ENCODE data around the gene DLD. TPM values are rescaled to one million over a fixed set of nuclear protein-coding genes. Genes with fewer than 3 reads are reported as not detected.

DLD gene
- total and polyA plus RNA-seq, 5 experiments from 2014 or later: 50.3 to 72.1 (median 70.1) TPM

GRCh38 chr7:107856806-107857540 lies 34.0 kb upstream of the DLD start:
- H3K4me1 Mint-ChIP-seq: peaks cover 17 to 40% (median 33%) of the 10 kb centered on the region in 4 donors
- POLR2A ChIA-PET: interaction anchor here (0.5 to 2.3 kb wide), 6 partner anchors 13 to 113 kb away, joined by 4 to 23 read pairs (median 5); partner anchors contain the start of gene CBLL1
- peak; percentile 85 to 88 for ATAC-seq
- peak overlapping the region; percentile 26 to 72 (median 53) for H3K4me3 Mint-ChIP-seq
- H3K27me3 Mint-ChIP-seq: no peaks in the 10 kb centered on the region
- DNase-seq: peak in 4 of 10 donors; percentile 6 to 36 (median 33)
- H3K36me3 Mint-ChIP-seq: peaks cover 0 to under 1% (median 0%) of the 10 kb centered on the region in 3 donors
- H3K27ac Mint-ChIP-seq: peak overlapping the region; percentile 77 to 93 (median 87)
- no peaks in the 10 kb centered on the region for H3K9me3 Mint-ChIP-seq

- no peaks in the 10 kb centered on the region for H3K36me3 Mint-ChIP-seq
- no peaks in the 10 kb centered on the region for H3K27me3 Mint-ChIP-seq
- H3K4me3 Mint-ChIP-seq: peak overlapping the region; percentile 26 to 72 (median 48)
- H3K9me3 Mint-ChIP-seq: no peaks in the 10 kb centered on the region
- H3K4me1 Mint-ChIP-seq: peaks cover 17 to 40% (median 33%) of the 10 kb centered on the region in 4 donors
- H3K27ac Mint-ChIP-seq: peak overlapping the region; percentile 77 to 93 (median 87)
- POLR2A ChIA-PET: interaction anchor here (0.9 to 2.3 kb wide), 5 partner anchors 12 to 114 kb away, joined by 4 to 23 read pairs (median 5); partner anchors contain the start of gene CBLL1
- DNase-seq (peak in 1 of 10 donors; percentile 1), ATAC-seq (peak in 1 of 2 donors; percentile 23)
These were observed 33.5 kb upstream of the DLD start for GRCh38 chr7:107857541-107857912.

GRCh38 chr7:107858280-107858679 lies 32.7 kb upstream of the DLD start:
- ATAC-seq (no peak), DNase-seq (no peak)
- H3K9me3 Mint-ChIP-seq: no peaks in the 10 kb centered on the region
- peak overlapping the region in 9 of 10 donors; percentile 46 to 93 (median 85) for H3K27ac Mint-ChIP-seq
- H3K27me3 Mint-ChIP-seq: no peaks in the 10 kb centered on the region
- no peaks in the 10 kb centered on the region for H3K36me3 Mint-ChIP-seq
- H3K4me3 Mint-ChIP-seq: peak overlapping the region in 8 of 10 donors; percentile 21 to 68 (median 42)
- peaks cover 17 to 40% (median 33%) of the 10 kb centered on the region in 4 donors for H3K4me1 Mint-ChIP-seq
- POLR2A ChIA-PET: interaction anchor here (1.7 to 2.3 kb wide), 4 partner anchors 11 to 115 kb away, joined by 5 to 23 read pairs (median 6); partner anchors contain the start of gene CBLL1

GRCh38 chr7:107860279-107860961 lies 30.6 kb upstream of the DLD start:
- POLR2A ChIA-PET: no interaction called here
- Mint-ChIP-seq H3K4me3 (no peak overlapping the region), H3K36me3 (no peaks in the 10 kb centered on the region), H3K9me3 (no peaks in the 10 kb centered on the region), H3K27me3 (no peaks in the 10 kb centered on the region), H3K4me1 (peaks cover 19 to 40% (median 30%) of the 10 kb centered on the region in 4 donors), H3K27ac (no peak overlapping the region)
- no peak for ATAC-seq
- no peak for DNase-seq

- ATAC-seq (no peak), DNase-seq (no peak)
- H3K27me3 Mint-ChIP-seq: no peaks in the 10 kb centered on the region
- POLR2A ChIA-PET: no interaction called here
- no peaks in the 10 kb centered on the region for H3K36me3 Mint-ChIP-seq
- peak overlapping the region in 2 of 10 donors; percentile 12 to 71 for H3K27ac Mint-ChIP-seq
- no peak overlapping the region for H3K4me3 Mint-ChIP-seq
- H3K9me3 Mint-ChIP-seq: no peaks in the 10 kb centered on the region
- peaks cover 19 to 45% (median 31%) of the 10 kb centered on the region in 4 donors for H3K4me1 Mint-ChIP-seq
These were observed 29.9 kb upstream of the DLD start for GRCh38 chr7:107860981-107861652.

- ATAC-seq (no peak), DNase-seq (no peak)
These were observed 24.8 kb upstream of the DLD start for GRCh38 chr7:107865956-107866775.

GRCh38 chr7:107867858-107868466 lies 23.0 kb upstream of the DLD start:
- Mint-ChIP-seq H3K4me1 (peaks cover 5 to 14% (median 10%) of the 10 kb centered on the region in 4 donors), H3K36me3 (no peaks in the 10 kb centered on the region)

More at GRCh38 chr7:107865956-107866775, 24.8 kb upstream of the DLD start:
- Mint-ChIP-seq H3K36me3 (no peaks in the 10 kb centered on the region), H3K4me3 (no peak overlapping the region), H3K4me1 (peaks cover 5 to 14% (median 10%) of the 10 kb centered on the region in 4 donors), H3K9me3 (no peaks in the 10 kb centered on the region), H3K27me3 (peaks cover 0 to 3% (median 0%) of the 10 kb centered on the region in 5 donors), H3K27ac (peak overlapping the region in 3 of 10 donors; percentile 0 to 47 (median 45))
- POLR2A ChIA-PET: interaction anchor here (1.0 kb wide), 1 partner anchor 123 kb away, joined by 8 read pairs; the partner anchor contains the start of gene CBLL1

GRCh38 chr7:107870427-107871000 lies 20.5 kb upstream of the DLD start:
- Mint-ChIP-seq H3K4me3 (no peak overlapping the region), H3K27ac (no peak overlapping the region)
- POLR2A ChIA-PET: interaction anchor here (2.1 kb wide), 1 partner anchor 13 kb away, joined by 7 read pairs; no protein-coding TSS in a partner anchor

More at GRCh38 chr7:107867858-107868466, 23.0 kb upstream of the DLD start:
- POLR2A ChIA-PET: interaction anchor here (0.6 to 1.0 kb wide), 3 partner anchors 14 to 600 kb away, joined by 3 read pairs; partner anchors contain the start of gene CBLL1
- Mint-ChIP-seq H3K27ac (no peak overlapping the region), H3K9me3 (no peaks in the 10 kb centered on the region), H3K4me3 (no peak overlapping the region), H3K27me3 (peaks cover 0 to 3% (median 0%) of the 10 kb centered on the region in 5 donors)
- ATAC-seq (no peak), DNase-seq (no peak)

GRCh38 chr7:107874111-107874510 lies 16.9 kb upstream of the DLD start:
- no peak for ATAC-seq
- no peak overlapping the region for H3K4me3 Mint-ChIP-seq
- DNase-seq: no peak
- H3K27ac Mint-ChIP-seq: peak overlapping the region in 1 of 10 donors; percentile 74
- peaks cover 5 to 27% (median 17%) of the 10 kb centered on the region in 4 donors for H3K4me1 Mint-ChIP-seq
- POLR2A ChIA-PET: interaction anchor here (1.1 to 2.0 kb wide), 4 partner anchors 17 to 134 kb away, joined by 3 to 42 read pairs (median 6); partner anchors contain the start of genes CBLL1 and DLD
- H3K9me3 Mint-ChIP-seq: no peaks in the 10 kb centered on the region
- H3K27me3 Mint-ChIP-seq: peaks cover 0 to 3% (median 0%) of the 10 kb centered on the region in 5 donors
- no peaks in the 10 kb centered on the region for H3K36me3 Mint-ChIP-seq

More at GRCh38 chr7:107870427-107871000, 20.5 kb upstream of the DLD start:
- no peak for DNase-seq
- peaks cover 5 to 19% (median 18%) of the 10 kb centered on the region in 4 donors for H3K4me1 Mint-ChIP-seq
- H3K9me3 Mint-ChIP-seq: no peaks in the 10 kb centered on the region
- no peak for ATAC-seq
- peaks cover 0 to 3% (median 0%) of the 10 kb centered on the region in 5 donors for H3K27me3 Mint-ChIP-seq
- H3K36me3 Mint-ChIP-seq: no peaks in the 10 kb centered on the region

GRCh38 chr7:107874605-107875446 lies 16.2 kb upstream of the DLD start:
- H3K9me3 Mint-ChIP-seq: no peaks in the 10 kb centered on the region
- H3K27me3 Mint-ChIP-seq: peaks cover 0 to 3% (median 0%) of the 10 kb centered on the region in 5 donors
- peaks cover 7 to 31% (median 21%) of the 10 kb centered on the region in 4 donors for H3K4me1 Mint-ChIP-seq
- ATAC-seq (peak; percentile 78 to 86), DNase-seq (peak in 8 of 10 donors; percentile 15 to 65 (median 45))
- peak overlapping the region in 6 of 10 donors; percentile 12 to 79 (median 57) for H3K27ac Mint-ChIP-seq
- POLR2A ChIA-PET: interaction anchor here (1.1 to 2.0 kb wide), 4 partner anchors 16 to 135 kb away, joined by 3 to 42 read pairs (median 6); partner anchors contain the start of genes CBLL1 and DLD
- no peak overlapping the region for H3K4me3 Mint-ChIP-seq
- H3K36me3 Mint-ChIP-seq: no peaks in the 10 kb centered on the region

All from naive thymus-derived CD8-positive, alpha-beta T cell (primary cell).